Embryonic facial prominence (tissue), 1 donor: ENCODE data around the gene COL18A1.
"Not testable (repeated sequence)": the region's sequence is repeated elsewhere in the genome, so short reads cannot be mapped to it uniquely, and the experiment has no call there.

ENCODE experiments used
- DNase-seq: peaks from one replicate; pipeline ENCODE4 v3.0.0-alpha.2; 2016; ENCODE audit errors: extremely low spot score

The COL18A1 gene

DNA sequence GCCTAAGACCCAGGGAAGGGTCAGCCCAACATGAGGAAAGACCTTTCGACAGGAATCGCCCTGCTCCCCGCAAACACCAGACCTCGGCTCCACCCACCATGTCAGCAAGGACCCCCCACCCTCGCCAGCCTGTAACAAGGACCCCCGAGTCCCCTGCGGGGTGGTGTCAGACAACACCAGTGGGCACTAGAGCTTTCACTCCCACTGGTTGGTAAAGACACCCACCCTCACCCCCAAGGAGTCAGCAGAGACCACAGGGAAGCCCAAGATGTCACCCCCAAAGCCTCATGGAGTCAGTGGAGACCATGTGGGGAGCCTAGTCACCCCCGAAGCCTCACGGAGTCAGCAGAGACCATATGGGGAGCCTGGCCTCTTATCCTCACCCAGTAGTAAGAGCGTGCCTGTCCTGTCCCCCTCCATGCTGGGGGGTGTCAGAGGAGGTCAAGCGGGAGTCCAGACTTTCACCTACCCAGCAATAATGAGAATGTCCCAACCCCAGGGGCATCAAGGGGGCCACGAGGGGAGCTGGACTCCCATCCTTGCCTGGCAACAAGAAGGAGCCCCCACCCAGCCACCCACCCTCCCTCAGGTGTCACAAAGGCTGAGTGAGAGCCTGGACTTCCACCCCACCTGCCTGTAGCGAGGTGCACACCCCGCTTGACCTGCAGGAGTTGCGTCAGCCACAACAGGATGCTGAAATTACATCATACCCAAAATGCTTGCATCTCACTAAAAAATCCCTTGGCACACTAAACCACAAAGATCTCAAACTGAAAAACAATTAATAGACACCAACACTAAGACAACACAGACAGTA, 112.5 kb downstream of the COL18A1 start:
- no peak for DNase-seq

- DNase-seq = no peak
Observed at GRCh38 chr21:45518742-45519141, 113.8 kb downstream of the COL18A1 start.

DNA sequence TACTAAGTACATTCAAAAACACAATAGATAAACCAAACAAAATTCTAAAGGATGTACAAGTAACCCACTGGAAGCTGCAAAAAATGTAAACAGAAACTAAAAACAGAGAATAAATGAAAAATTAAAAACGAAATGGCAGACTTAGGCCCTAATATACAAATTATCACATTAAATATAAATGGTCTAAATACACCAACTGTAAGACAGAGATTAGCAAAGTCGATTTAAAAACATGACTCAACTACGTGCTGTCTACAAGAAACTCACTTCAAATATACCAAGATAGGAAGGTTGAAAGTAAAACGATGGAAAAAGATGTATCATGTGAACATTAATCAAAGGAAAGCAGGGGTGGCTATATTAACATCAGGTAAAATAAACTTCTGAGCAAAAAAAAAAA, 114.2 kb downstream of the COL18A1 start:
- DNase-seq = no peak

DNA sequence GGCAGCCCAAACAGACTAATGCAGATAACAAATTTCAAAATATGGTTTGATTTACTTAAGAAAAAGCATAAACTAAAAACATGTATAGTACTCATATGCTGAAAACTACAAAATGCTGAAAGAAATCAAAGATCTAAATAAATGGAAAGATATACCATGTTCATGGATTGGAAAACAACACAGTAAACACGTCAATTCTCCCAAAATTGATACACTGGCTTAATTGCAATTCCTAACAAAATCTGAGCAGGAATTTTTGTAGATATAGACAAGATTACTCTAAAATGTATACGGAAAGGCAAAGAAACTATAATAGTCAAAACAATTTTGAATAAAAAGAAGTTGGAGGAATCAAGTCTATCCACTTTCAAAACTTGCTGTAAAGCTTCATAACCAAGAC, 116.3 kb downstream of the COL18A1 start:
- DNase-seq = no peak

DNA sequence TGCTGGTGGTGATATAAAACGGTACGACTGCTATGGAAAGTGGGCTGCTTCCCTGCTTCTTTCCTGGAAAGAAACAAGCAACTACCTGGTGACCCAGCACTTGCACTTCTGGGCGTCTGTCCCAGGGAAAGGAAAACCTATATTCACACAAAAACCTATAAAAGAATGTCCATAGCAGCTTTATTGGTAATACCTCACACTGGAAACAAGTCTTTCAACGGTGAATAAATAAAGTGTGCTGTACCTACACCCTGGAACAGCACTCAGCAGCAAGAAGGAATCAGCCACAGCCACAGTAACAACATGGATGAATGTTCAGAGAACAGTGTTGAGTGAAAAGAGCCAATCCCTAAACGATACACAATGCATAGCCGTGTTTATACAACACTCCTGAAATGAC, 117.4 kb downstream of the COL18A1 start:
- DNase-seq = no peak

GRCh38 chr21:45522986-45523385, 118.0 kb downstream of the COL18A1 start:
- no peak for DNase-seq

- DNase-seq = no peak
Observed at GRCh38 chr21:45523411-45524101, 118.6 kb downstream of the COL18A1 start.

GRCh38 chr21:45524756-45525152, 119.8 kb downstream of the COL18A1 start:
- DNase-seq = no peak

- no peak for DNase-seq
Observed at GRCh38 chr21:45525153-45525909, 120.4 kb downstream of the COL18A1 start.

GRCh38 chr21:45525910-45526306, 120.9 kb downstream of the COL18A1 start:
- DNase-seq = no peak

GRCh38 chr21:45527151-45527999, 122.4 kb downstream of the COL18A1 start:
- not testable (repeated sequence) for DNase-seq

- no peak for DNase-seq
Observed at GRCh38 chr21:45528028-45528705, 123.2 kb downstream of the COL18A1 start.

GRCh38 chr21:45528981-45529784, 124.2 kb downstream of the COL18A1 start:
- DNase-seq = no peak

DNA sequence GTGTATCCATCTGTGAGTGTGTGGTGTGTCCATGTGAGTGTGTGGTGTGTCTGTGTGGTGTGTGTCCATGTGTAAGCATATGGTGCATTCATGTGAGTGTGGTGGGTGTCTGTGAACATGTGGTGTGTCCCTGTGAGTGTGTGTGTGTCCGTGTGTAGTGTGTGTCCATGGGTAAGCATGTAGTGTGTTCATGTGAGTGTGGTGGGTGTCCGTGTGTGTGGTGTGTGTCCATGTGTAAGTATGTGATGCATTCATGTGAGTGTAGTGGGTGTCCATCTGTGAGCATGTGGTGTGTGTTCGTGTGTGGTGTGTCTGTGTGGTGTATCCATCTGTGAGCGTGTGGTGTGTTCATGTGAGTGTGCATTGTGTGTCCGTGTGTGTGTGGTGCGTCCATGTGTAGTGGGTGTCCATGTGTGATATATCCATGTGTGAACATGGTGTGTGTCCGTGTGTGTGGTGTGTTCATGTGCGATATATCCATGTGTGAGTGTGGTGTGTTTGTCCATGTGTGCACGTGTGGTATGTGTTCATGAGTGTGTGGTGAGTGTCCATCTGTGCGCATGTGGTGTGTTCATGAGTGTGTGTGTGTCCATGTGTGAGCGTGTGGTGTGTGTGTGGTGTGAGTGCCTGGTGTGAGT, 124.9 kb downstream of the COL18A1 start:
- DNase-seq = no peak

- DNase-seq = no peak
Observed at GRCh38 chr21:45530423-45531113, 125.6 kb downstream of the COL18A1 start.

DNA sequence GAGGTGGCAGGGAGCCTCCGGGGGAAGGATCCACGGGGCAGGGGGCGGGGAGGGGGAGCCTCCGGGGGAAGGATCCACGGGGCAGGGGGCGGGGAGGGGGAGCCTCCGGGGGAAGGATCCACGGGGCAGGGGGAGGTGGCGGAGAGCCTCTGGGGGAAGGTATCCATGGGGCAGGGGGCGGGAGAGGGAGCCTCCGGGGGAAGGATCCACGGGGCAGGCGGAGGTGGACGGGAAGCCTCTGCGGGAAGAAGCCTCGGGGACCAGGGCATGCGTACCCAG, 126.1 kb downstream of the COL18A1 start:
- DNase-seq = not testable (repeated sequence)

DNA sequence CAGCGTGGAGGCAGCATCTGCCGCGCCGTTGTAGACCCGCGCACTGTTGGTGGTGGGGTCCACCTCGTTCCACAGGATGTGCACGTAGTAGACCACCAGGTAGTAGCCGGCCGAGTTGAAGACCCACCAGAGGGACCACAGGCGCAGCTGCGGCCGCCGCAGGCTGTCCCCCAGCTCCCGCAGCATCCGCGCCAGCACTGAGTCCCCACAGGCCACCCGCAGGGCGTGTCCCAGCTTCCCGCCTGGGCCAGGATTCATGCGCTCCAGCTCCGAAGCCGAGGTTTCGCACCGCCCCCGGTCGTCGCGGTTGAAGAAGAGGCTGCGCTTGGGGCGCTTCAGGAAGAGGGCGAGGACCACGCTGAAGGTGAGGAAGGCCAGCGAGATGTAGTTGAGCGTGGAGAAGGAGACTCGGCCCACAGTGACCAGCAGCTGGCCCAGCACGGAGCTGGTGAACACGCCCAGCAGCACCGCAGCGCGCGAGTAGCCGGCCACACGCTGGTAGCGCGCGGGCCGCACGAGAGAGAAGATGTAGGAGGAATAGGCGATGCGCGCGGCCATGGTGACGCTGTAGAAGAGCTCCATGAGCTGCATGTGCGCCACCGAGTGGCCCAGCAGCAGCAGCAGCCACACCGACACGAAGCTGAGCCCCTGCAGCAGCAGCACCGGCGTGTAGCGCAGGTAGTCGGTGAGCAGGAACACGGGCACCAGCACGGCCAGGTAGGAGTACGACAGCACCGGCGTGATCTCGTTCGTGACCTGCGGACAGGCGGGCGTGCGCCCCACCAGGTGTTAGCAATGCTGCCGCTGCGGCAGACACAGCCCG, 126.6 kb downstream of the COL18A1 start:
- DNase-seq = no peak

GRCh38 chr21:45532826-45533360, 127.9 kb downstream of the COL18A1 start:
- DNase-seq = no peak
